Chondrocyte (in vitro differentiated cells): ENCODE data around the gene VANGL1. TPM values are rescaled to one million over a fixed set of nuclear protein-coding genes. Genes with fewer than 3 reads are reported as not detected.

Source experiments
- DNase-seq: peaks from one replicate; pipeline ENCODE4 v3.0.0; 2021; ENCODE audit warnings: mixed read lengths, low spot score
- H3K27ac Mint-ChIP-seq: one replicate; pipeline ENCODE4 v1.8.0; 2021; ENCODE audit warnings: mild to moderate bottlenecking, moderate library complexity, mixed read lengths; ENCODE audit not compliant: unreplicated experiment
- H3K27me3 Mint-ChIP-seq: 2 replicates; pipeline ENCODE4 v1.8.0; 2021; ENCODE audit warnings: low read depth, mixed read lengths
- H3K36me3 Mint-ChIP-seq: 2 replicates; pipeline ENCODE4 v1.8.0; 2021; ENCODE audit warnings: low read depth, mixed read lengths
- H3K4me1 Mint-ChIP-seq: 2 replicates; pipeline ENCODE4 v1.8.0; 2021; ENCODE audit warnings: low read depth, mild to moderate bottlenecking, mixed read lengths
- H3K4me3 Mint-ChIP-seq: one replicate; pipeline ENCODE4 v1.8.0; 2021; ENCODE audit warnings: mild to moderate bottlenecking, moderate library complexity, mixed read lengths; ENCODE audit not compliant: unreplicated experiment
- H3K9me3 Mint-ChIP-seq: 2 replicates; pipeline ENCODE4 v1.8.0; 2021; ENCODE audit warnings: low read depth, mixed read lengths
- total RNA-seq: library from RNA; stranded (reverse); gene quantifications from 3 replicates; pipeline ENCODE4 v1.2.1, GENCODE V29; 2021
- TF ChIP-seq, protein P1 (sequence below): fragments of 200-600 bp; sonication (generic); IDR thresholded peaks from 2 replicates; pipeline ENCODE4 v1.5.0; 2021; ENCODE audit warnings: antibody characterized with exemption, mild to moderate bottlenecking, moderate library complexity

Gene VANGL1
- total RNA-seq, 1 donor from 2014 or later: 16.2 TPM

DNA sequence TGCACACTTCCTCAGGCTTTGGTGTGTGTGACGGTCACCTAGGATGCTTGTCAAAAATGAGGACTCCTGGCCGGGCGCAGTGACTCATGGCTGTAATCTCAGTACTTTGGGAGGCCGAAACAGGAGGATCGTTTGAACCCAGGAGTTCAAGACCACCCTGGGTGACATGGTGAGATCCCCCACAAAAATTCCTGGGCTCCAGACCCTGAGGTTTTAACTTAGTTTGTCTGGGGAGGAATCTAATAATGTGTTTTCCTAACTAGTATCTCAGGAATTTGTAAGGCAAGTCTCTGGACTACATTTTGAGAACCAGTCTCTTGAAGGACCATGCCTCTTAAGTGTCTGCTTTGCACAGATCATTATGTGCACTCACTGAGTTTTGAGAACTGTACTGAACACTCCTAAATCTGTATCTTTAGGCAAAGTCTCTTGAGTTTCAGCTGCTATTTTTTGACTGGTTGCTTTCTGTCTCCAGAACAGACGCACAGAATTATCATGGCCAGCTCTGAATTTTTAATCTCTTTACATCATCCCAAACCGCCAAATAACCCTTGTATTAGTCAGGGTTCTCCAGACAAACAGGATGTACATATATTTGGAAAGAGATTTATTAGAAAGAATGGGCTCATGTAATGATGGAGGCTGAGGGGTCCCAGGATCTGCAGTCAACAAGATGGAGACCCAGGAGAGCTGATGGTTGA, 45.5 kb upstream of the VANGL1 start:
- no peak overlapping the region for H3K4me3 Mint-ChIP-seq
- no peak for DNase-seq
- TF ChIP-seq, protein P1, sequence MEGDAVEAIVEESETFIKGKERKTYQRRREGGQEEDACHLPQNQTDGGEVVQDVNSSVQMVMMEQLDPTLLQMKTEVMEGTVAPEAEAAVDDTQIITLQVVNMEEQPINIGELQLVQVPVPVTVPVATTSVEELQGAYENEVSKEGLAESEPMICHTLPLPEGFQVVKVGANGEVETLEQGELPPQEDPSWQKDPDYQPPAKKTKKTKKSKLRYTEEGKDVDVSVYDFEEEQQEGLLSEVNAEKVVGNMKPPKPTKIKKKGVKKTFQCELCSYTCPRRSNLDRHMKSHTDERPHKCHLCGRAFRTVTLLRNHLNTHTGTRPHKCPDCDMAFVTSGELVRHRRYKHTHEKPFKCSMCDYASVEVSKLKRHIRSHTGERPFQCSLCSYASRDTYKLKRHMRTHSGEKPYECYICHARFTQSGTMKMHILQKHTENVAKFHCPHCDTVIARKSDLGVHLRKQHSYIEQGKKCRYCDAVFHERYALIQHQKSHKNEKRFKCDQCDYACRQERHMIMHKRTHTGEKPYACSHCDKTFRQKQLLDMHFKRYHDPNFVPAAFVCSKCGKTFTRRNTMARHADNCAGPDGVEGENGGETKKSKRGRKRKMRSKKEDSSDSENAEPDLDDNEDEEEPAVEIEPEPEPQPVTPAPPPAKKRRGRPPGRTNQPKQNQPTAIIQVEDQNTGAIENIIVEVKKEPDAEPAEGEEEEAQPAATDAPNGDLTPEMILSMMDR: peak; percentile 64
- H3K27ac Mint-ChIP-seq: no peak overlapping the region
- peaks cover 13% of the 10 kb centered on the region for H3K9me3 Mint-ChIP-seq
- H3K36me3 Mint-ChIP-seq: peaks cover 2% of the 10 kb centered on the region
- peaks cover 19% of the 10 kb centered on the region for H3K4me1 Mint-ChIP-seq
- no peaks in the 10 kb centered on the region for H3K27me3 Mint-ChIP-seq

DNA sequence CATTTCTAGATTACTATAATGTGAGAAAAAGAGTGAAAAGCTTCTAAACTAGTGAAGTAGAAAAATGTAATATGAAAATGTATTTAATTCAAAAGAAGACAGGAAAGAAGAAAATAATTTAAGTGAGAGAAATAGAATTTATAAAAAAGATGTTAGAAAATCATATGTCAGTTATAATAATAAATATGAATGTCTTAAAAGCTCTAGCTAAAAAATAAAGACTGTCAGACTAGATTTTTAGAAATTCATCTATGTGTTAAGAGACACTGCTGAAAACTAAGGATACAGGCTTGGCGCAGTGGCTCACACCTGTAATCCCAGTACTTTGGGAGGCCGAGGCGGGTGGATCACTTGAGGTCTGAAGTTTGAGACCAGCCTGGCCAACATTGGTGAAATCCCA, 37.3 kb upstream of the VANGL1 start:
- H3K27ac Mint-ChIP-seq: no peak overlapping the region
- no peak for DNase-seq
- H3K36me3 Mint-ChIP-seq: peaks cover 4% of the 10 kb centered on the region
- TF ChIP-seq, protein P1: no peak
- H3K27me3 Mint-ChIP-seq: peaks cover 5% of the 10 kb centered on the region
- H3K9me3 Mint-ChIP-seq: peaks cover 14% of the 10 kb centered on the region
- H3K4me1 Mint-ChIP-seq: peaks cover 6% of the 10 kb centered on the region
- H3K4me3 Mint-ChIP-seq: no peak overlapping the region

GRCh38 chr1:115606305-115606704, 35.5 kb upstream of the VANGL1 start:
- peaks cover 4% of the 10 kb centered on the region for H3K36me3 Mint-ChIP-seq
- H3K27ac Mint-ChIP-seq: no peak overlapping the region
- H3K4me1 Mint-ChIP-seq: peaks cover 6% of the 10 kb centered on the region
- TF ChIP-seq, protein P1: no peak
- peaks cover 9% of the 10 kb centered on the region for H3K9me3 Mint-ChIP-seq
- H3K4me3 Mint-ChIP-seq: no peak overlapping the region
- peaks cover 9% of the 10 kb centered on the region for H3K27me3 Mint-ChIP-seq
- no peak for DNase-seq

GRCh38 chr1:115609021-115609420, 32.7 kb upstream of the VANGL1 start:
- H3K36me3 Mint-ChIP-seq: peaks cover 7% of the 10 kb centered on the region
- no peak overlapping the region for H3K27ac Mint-ChIP-seq
- no peak overlapping the region for H3K4me3 Mint-ChIP-seq
- TF ChIP-seq, protein P1: no peak
- no peak for DNase-seq
- peaks cover 11% of the 10 kb centered on the region for H3K9me3 Mint-ChIP-seq
- H3K27me3 Mint-ChIP-seq: peaks cover 27% of the 10 kb centered on the region
- H3K4me1 Mint-ChIP-seq: peaks cover 6% of the 10 kb centered on the region

DNA sequence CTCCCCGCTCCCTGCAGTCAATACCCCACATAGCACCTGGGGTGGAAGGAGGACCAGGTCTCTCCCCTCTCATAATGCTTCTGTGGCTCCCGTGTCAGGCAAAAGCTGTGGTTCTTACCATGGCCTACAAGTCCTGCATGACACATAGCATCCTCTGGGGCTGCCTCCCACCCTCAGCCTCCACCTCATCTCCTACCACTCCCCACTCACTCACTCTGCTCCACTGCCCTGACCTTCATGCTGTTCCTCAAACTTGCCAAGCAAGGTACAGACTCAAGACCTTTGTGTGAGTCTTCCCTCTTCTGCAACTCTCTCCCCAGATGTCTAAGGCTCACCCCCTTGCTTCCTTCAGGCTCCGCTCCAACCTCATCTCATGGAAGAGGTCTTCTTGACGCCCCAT, 28.0 kb upstream of the VANGL1 start:
- TF ChIP-seq, protein P1: no peak
- no peak overlapping the region for H3K27ac Mint-ChIP-seq
- H3K4me1 Mint-ChIP-seq: no peaks in the 10 kb centered on the region
- H3K27me3 Mint-ChIP-seq: peaks cover 55% of the 10 kb centered on the region
- no peak for DNase-seq
- H3K4me3 Mint-ChIP-seq: no peak overlapping the region
- peaks cover 2% of the 10 kb centered on the region for H3K36me3 Mint-ChIP-seq
- peaks cover 9% of the 10 kb centered on the region for H3K9me3 Mint-ChIP-seq
